ENCODE results near the gene RNF20. TPM values are rescaled to one million over a fixed set of nuclear protein-coding genes. Genes with fewer than 3 reads are reported as not detected.

Gene RNF20
- total and polyA plus RNA-seq, 10 of the 15 experiments (the other 5 are each of a cell fraction or from before 2014, with no cell fraction given), result 7.5 to 38.9 (median 26.7) TPM

GRCh38 chr9:101566904-101567724 is 33.5 kb downstream of the RNF20 start:
- in situ Hi-C loops (cut with MboI) (no loop called here), intact Hi-C loops (cut with micrococcal nuclease; ENCODE audit: unreplicated experiment) (no loop called here)
- FAIRE-seq, result peak; percentile 44
- Histone ChIP-seq H3K4me1 (ENCODE audit: control insufficient read depth, insufficient read depth, low read length) (no peaks in the 10 kb centered on the region), H3K27ac (ENCODE audit: control insufficient read depth, insufficient read depth) (no peak overlapping the region), H3K27me3 (replicated peaks in 1 of 2; ENCODE audit: control insufficient read depth in 2 of 2, insufficient read depth in 2 of 2, low read length in 1 of 2) (no peaks in the 10 kb centered on the region), H2AFZ (ENCODE audit: control insufficient read depth, low read depth, low read length) (no peak overlapping the region), H3K4me3 (no peak overlapping the region), H3K9ac (ENCODE audit: control insufficient read depth, insufficient read depth, low read length) (no peak overlapping the region), H4K20me1 (ENCODE audit: control insufficient read depth, insufficient read depth) (no peaks in the 10 kb centered on the region), H3K9me3 (replicated peaks; ENCODE audit: control insufficient read depth, insufficient read depth, low read length) (no peaks in the 10 kb centered on the region), H3K36me3 (ENCODE audit: control insufficient read depth in 2 of 2, insufficient read depth in 2 of 2, low read length in 1 of 2) (peaks cover 3% of the 10 kb centered on the region in 2 experiments; a peak in 3 of 4 replicates), H3K4me2 (ENCODE audit: control insufficient read depth, insufficient read depth) (no peak overlapping the region), H3K79me2 (ENCODE audit: control insufficient read depth, insufficient read depth, low read length) (no peaks in the 10 kb centered on the region)
- RAD21 ChIA-PET (ENCODE audit: unreplicated experiment), result interaction anchor here (1.1 to 1.4 kb wide), 2 partner anchors 108 to 118 kb away, joined by 3 to 4 read pairs; no protein-coding TSS in a partner anchor
- SMC1A ChIA-PET (ENCODE audit: uncharacterized antibody, unreplicated experiment), result interaction anchor here (1.0 to 2.2 kb wide), 4 partner anchors 27 to 108 kb away, joined by 3 to 8 read pairs (median 3); no protein-coding TSS in a partner anchor
- no TSS peak for BruUV-seq (replicated peaks)
- peak; percentile 79 for ATAC-seq
- POLR2A ChIA-PET, result no interaction called here
- TF ChIP-seq ATF7 (IDR thresholded peaks at IDR 0.05; ENCODE audit: low read depth), result peak; percentile 50
- 0 out of 2 replicates have a peak, but pooled peaks have one; percentile 27 for TF ChIP-seq ATF2 (IDR thresholded peaks at IDR 0.05; ENCODE audit: low read length)
- 0 out of 2 replicates have a peak, but pooled peaks have one; percentile 23 for TF ChIP-seq CREB1 (IDR thresholded peaks at IDR 0.05; ENCODE audit: low read depth)
- TF ChIP-seq RAD21 (IDR thresholded peaks at IDR 0.05; ENCODE audit: insufficient read depth, low read depth, low read length), result peak; percentile 24; the same call in 1 of the 2 replicates
- peak; percentile 61 for TF ChIP-seq JUNB (IDR thresholded peaks at IDR 0.05)
- TF ChIP-seq TCF7 (IDR thresholded peaks at IDR 0.05; ENCODE audit: borderline replicate concordance), result no peak
- peak; percentile 37 to 58 (median 43) for TF ChIP-seq CTCF (IDR thresholded peaks at IDR 0.05 in 2 of 3, conservative IDR thresholded peaks at IDR 0.05 in 1 of 3; ENCODE audit: control insufficient read depth in 2 of 3, extremely low read depth in 1 of 3, insufficient read depth in 1 of 3, low read depth in 3 of 3, low read length in 3 of 3)
- peak; percentile 51; the same call in 1 of the 2 replicates for TF ChIP-seq PKNOX1 (IDR thresholded peaks at IDR 0.05)
- no peak for TF ChIP-seq FOS (IDR thresholded peaks at IDR 0.05; ENCODE audit: borderline replicate concordance, extremely low read depth, insufficient read length)
- WGBS (ENCODE audit: insufficient coverage, insufficient replicate concordance, low lambda C conversion rate, missing lambda C conversion rate), result 76% methylated on average over 5 of the region's 5 CpGs
- CTCF ChIA-PET, result interaction anchor here (0.7 to 1.7 kb wide), 9 partner anchors 7 to 145 kb away, joined by 3 to 6 read pairs (median 3); no protein-coding TSS in a partner anchor
- no peak for DNase-seq (ENCODE audit: low read depth, low spot score)

Measured in GM12878 (cell line).